Effector memory CD8-positive, alpha-beta T cell (primary cell): ENCODE results near the gene C19orf81.

Source experiments
- ATAC-seq: fragments of 150-1000 bp; cut with Tn5 transposase; replicated peaks from 2 replicates; pipeline ENCODE4 v1.10.0; 2021; ENCODE audit warnings: mild to moderate bottlenecking, moderate library complexity
- DNase-seq, 3 experiments: peaks; one replicate each; pipeline ENCODE4 v3.0.0; 2021
- H3K27ac Mint-ChIP-seq, 2 donors: one replicate each; pipeline ENCODE4 v1.8.0; 2022; ENCODE audit warnings: mild to moderate bottlenecking in 2 of 2, mixed read lengths in 2 of 2, moderate library complexity in 2 of 2
- H3K27me3 Mint-ChIP-seq, 2 donors: one replicate each; pipeline ENCODE4 v1.8.0; 2022; ENCODE audit warnings: mixed read lengths in 2 of 2
- H3K36me3 Mint-ChIP-seq: one replicate; pipeline ENCODE4 v1.8.0; 2022; ENCODE audit warnings: mild to moderate bottlenecking, moderate library complexity, mixed read lengths; ENCODE audit not compliant: insufficient read depth
- H3K4me1 Mint-ChIP-seq, 2 donors: one replicate each; pipeline ENCODE4 v1.8.0; 2022; ENCODE audit warnings: low read depth in 2 of 2, mixed read lengths in 2 of 2
- H3K4me3 Mint-ChIP-seq, 2 donors: one replicate each; pipeline ENCODE4 v1.8.0; 2022; ENCODE audit warnings: mild to moderate bottlenecking in 2 of 2, mixed read lengths in 2 of 2, moderate library complexity in 2 of 2
- H3K9me3 Mint-ChIP-seq, 2 donors: one replicate each; pipeline ENCODE4 v1.8.0; 2022; ENCODE audit warnings: mixed read lengths in 2 of 2

Gene C19orf81

GRCh38 chr19:50657712-50658440 lies 8.6 kb downstream of the C19orf81 start:
- peaks cover 3% of the 10 kb centered on the region for H3K36me3 Mint-ChIP-seq
- peaks cover 73 to 91% of the 10 kb centered on the region in 2 donors for H3K27me3 Mint-ChIP-seq
- DNase-seq: peak; percentile 17 to 29 (median 23)
- ATAC-seq: peak; percentile 90
- peaks cover 10 to 15% of the 10 kb centered on the region in 2 donors for H3K9me3 Mint-ChIP-seq
- H3K4me3 Mint-ChIP-seq: peak overlapping the region; percentile 55 to 64
- H3K27ac Mint-ChIP-seq: no peak overlapping the region
- peaks cover 10 to 12% of the 10 kb centered on the region in 2 donors for H3K4me1 Mint-ChIP-seq

- H3K36me3 Mint-ChIP-seq: peaks cover 3% of the 10 kb centered on the region
- H3K27me3 Mint-ChIP-seq: peaks cover 72 to 91% of the 10 kb centered on the region in 2 donors
- peak overlapping the region; percentile 55 to 64 for H3K4me3 Mint-ChIP-seq
- peaks cover 10 to 15% of the 10 kb centered on the region in 2 donors for H3K9me3 Mint-ChIP-seq
- H3K4me1 Mint-ChIP-seq: peaks cover 10 to 12% of the 10 kb centered on the region in 2 donors
- ATAC-seq (peak; percentile 10), DNase-seq (no peak)
- no peak overlapping the region for H3K27ac Mint-ChIP-seq
Measured at GRCh38 chr19:50658441-50659317, 9.4 kb downstream of the C19orf81 start.

GRCh38 chr19:50659318-50660087 lies 10.3 kb downstream of the C19orf81 start:
- peaks cover 10 to 12% of the 10 kb centered on the region in 2 donors for H3K4me1 Mint-ChIP-seq
- peaks cover 8 to 15% of the 10 kb centered on the region in 2 donors for H3K9me3 Mint-ChIP-seq
- ATAC-seq (no peak), DNase-seq (no peak)
- peaks cover 72 to 91% of the 10 kb centered on the region in 2 donors for H3K27me3 Mint-ChIP-seq
- H3K36me3 Mint-ChIP-seq: peaks cover 3% of the 10 kb centered on the region
- H3K27ac Mint-ChIP-seq: no peak overlapping the region
- no peak overlapping the region for H3K4me3 Mint-ChIP-seq

GRCh38 chr19:50660088-50660366 lies 10.8 kb downstream of the C19orf81 start:
- ATAC-seq: no peak
- Mint-ChIP-seq H3K9me3 (peaks cover 5 to 11% of the 10 kb centered on the region in 2 donors), H3K4me3 (no peak overlapping the region), H3K4me1 (peaks cover 10 to 12% of the 10 kb centered on the region in 2 donors), H3K27me3 (peaks cover 72 to 91% of the 10 kb centered on the region in 2 donors), H3K36me3 (peaks cover 3% of the 10 kb centered on the region), H3K27ac (no peak overlapping the region)
- no peak for DNase-seq

- H3K27me3 Mint-ChIP-seq: peaks cover 66 to 91% of the 10 kb centered on the region in 2 donors
- ATAC-seq (no peak), DNase-seq (no peak)
- peaks cover 10 to 12% of the 10 kb centered on the region in 2 donors for H3K4me1 Mint-ChIP-seq
- H3K27ac Mint-ChIP-seq: no peak overlapping the region
- H3K36me3 Mint-ChIP-seq: peaks cover 3% of the 10 kb centered on the region
- peaks cover 4 to 8% of the 10 kb centered on the region in 2 donors for H3K9me3 Mint-ChIP-seq
- H3K4me3 Mint-ChIP-seq: no peak overlapping the region
Measured at GRCh38 chr19:50661023-50661422, 11.8 kb downstream of the C19orf81 start.

- H3K9me3 Mint-ChIP-seq: peaks cover 4 to 8% of the 10 kb centered on the region in 2 donors
- H3K36me3 Mint-ChIP-seq: no peaks in the 10 kb centered on the region
- DNase-seq: no peak
- H3K4me1 Mint-ChIP-seq: peaks cover 10 to 12% of the 10 kb centered on the region in 2 donors
- no peak overlapping the region for H3K27ac Mint-ChIP-seq
- H3K4me3 Mint-ChIP-seq: no peak overlapping the region
- H3K27me3 Mint-ChIP-seq: peaks cover 56 to 83% of the 10 kb centered on the region in 2 donors
- ATAC-seq: no peak
Measured at GRCh38 chr19:50661766-50662650, 12.8 kb downstream of the C19orf81 start.

- no peaks in the 10 kb centered on the region for H3K36me3 Mint-ChIP-seq
- no peak for DNase-seq
Measured at GRCh38 chr19:50662651-50663481, 13.6 kb downstream of the C19orf81 start.

GRCh38 chr19:50663482-50663790 lies 14.2 kb downstream of the C19orf81 start:
- H3K4me1 Mint-ChIP-seq: peaks cover 1 to 2% of the 10 kb centered on the region in 2 donors
- H3K27ac Mint-ChIP-seq: no peak overlapping the region
- peaks cover 42 to 69% of the 10 kb centered on the region in 2 donors for H3K27me3 Mint-ChIP-seq
- DNase-seq: no peak
- H3K4me3 Mint-ChIP-seq: no peak overlapping the region
- ATAC-seq: no peak
- H3K9me3 Mint-ChIP-seq: peaks cover 0 to 8% of the 10 kb centered on the region in 2 donors
- no peaks in the 10 kb centered on the region for H3K36me3 Mint-ChIP-seq

More at GRCh38 chr19:50662651-50663481, 13.6 kb downstream of the C19orf81 start:
- peaks cover 47 to 75% of the 10 kb centered on the region in 2 donors for H3K27me3 Mint-ChIP-seq
- H3K4me3 Mint-ChIP-seq: no peak overlapping the region
- peaks cover 4 to 8% of the 10 kb centered on the region in 2 donors for H3K9me3 Mint-ChIP-seq
- H3K4me1 Mint-ChIP-seq: peaks cover 7 to 8% of the 10 kb centered on the region in 2 donors
- no peak for ATAC-seq
- H3K27ac Mint-ChIP-seq: no peak overlapping the region

GRCh38 chr19:50664204-50664603 lies 15.0 kb downstream of the C19orf81 start:
- no peak for DNase-seq
- Mint-ChIP-seq H3K36me3 (no peaks in the 10 kb centered on the region), H3K4me1 (no peaks in the 10 kb centered on the region), H3K4me3 (no peak overlapping the region), H3K9me3 (peaks cover 0 to 8% of the 10 kb centered on the region in 2 donors), H3K27ac (no peak overlapping the region), H3K27me3 (peaks cover 40 to 67% of the 10 kb centered on the region in 2 donors)
- no peak for ATAC-seq

GRCh38 chr19:50666346-50667176 lies 17.3 kb downstream of the C19orf81 start:
- no peak overlapping the region for H3K4me3 Mint-ChIP-seq
- H3K36me3 Mint-ChIP-seq: no peaks in the 10 kb centered on the region
- DNase-seq (no peak), ATAC-seq (no peak)
- H3K9me3 Mint-ChIP-seq: no peaks in the 10 kb centered on the region
- H3K4me1 Mint-ChIP-seq: no peaks in the 10 kb centered on the region
- H3K27me3 Mint-ChIP-seq: peaks cover 43 to 73% of the 10 kb centered on the region in 2 donors
- no peak overlapping the region for H3K27ac Mint-ChIP-seq

- H3K4me1 Mint-ChIP-seq: no peaks in the 10 kb centered on the region
- no peak overlapping the region for H3K4me3 Mint-ChIP-seq
- H3K36me3 Mint-ChIP-seq: no peaks in the 10 kb centered on the region
- no peak overlapping the region for H3K27ac Mint-ChIP-seq
- H3K27me3 Mint-ChIP-seq: peaks cover 49 to 73% of the 10 kb centered on the region in 2 donors
- H3K9me3 Mint-ChIP-seq: no peaks in the 10 kb centered on the region
- no peak for ATAC-seq
- DNase-seq: no peak
Measured at GRCh38 chr19:50667177-50667758, 18.0 kb downstream of the C19orf81 start.
